IgD-negative memory B cell (primary cell): Measurements from ENCODE around the gene UBQLN1. TPM values are rescaled to one million over a fixed set of nuclear protein-coding genes. Genes with fewer than 3 reads are reported as not detected.
A peak's percentile ranks its signal among the peaks of the same experiment; 100 is the strongest.

Source experiments
- H3K27ac Mint-ChIP-seq, 3 donors: one replicate each; pipeline ENCODE4 v1.8.0; 2020 to 2022; ENCODE audit warnings: mild to moderate bottlenecking in 3 of 3, mixed read lengths in 3 of 3, moderate library complexity in 1 of 3
- H3K27me3 Mint-ChIP-seq: one replicate; pipeline ENCODE4 v1.8.0; 2021; ENCODE audit warnings: mixed read lengths
- H3K36me3 Mint-ChIP-seq: one replicate; pipeline ENCODE4 v1.8.0; 2020; ENCODE audit warnings: mild to moderate bottlenecking, mixed read lengths
- H3K4me1 Mint-ChIP-seq, 3 donors: one replicate each; pipeline ENCODE4 v1.8.0; 2020 to 2022; ENCODE audit warnings: mixed read lengths in 3 of 3, mild to moderate bottlenecking in 1 of 3
- H3K4me3 Mint-ChIP-seq, 4 donors: one replicate each; pipeline ENCODE4 v1.8.0; 2020 to 2022; ENCODE audit warnings: mild to moderate bottlenecking in 4 of 4, mixed read lengths in 4 of 4, moderate library complexity in 3 of 4
- H3K9me3 Mint-ChIP-seq, 3 donors: one replicate each; pipeline ENCODE4 v1.8.0; 2020 to 2021; ENCODE audit warnings: mixed read lengths in 3 of 3, mild to moderate bottlenecking in 1 of 3
- polyA plus RNA-seq: library from polyadenylated mRNA; unstranded; fragments of 300-500 nt; fragmentation: Illumina TruSeq; gene quantifications from one replicate; pipeline ENCODE4 v1.2.3, GENCODE V29; 2021

Gene UBQLN1
- polyA plus RNA-seq, 1 donor from 2014 or later = 76.6 TPM

DNA sequence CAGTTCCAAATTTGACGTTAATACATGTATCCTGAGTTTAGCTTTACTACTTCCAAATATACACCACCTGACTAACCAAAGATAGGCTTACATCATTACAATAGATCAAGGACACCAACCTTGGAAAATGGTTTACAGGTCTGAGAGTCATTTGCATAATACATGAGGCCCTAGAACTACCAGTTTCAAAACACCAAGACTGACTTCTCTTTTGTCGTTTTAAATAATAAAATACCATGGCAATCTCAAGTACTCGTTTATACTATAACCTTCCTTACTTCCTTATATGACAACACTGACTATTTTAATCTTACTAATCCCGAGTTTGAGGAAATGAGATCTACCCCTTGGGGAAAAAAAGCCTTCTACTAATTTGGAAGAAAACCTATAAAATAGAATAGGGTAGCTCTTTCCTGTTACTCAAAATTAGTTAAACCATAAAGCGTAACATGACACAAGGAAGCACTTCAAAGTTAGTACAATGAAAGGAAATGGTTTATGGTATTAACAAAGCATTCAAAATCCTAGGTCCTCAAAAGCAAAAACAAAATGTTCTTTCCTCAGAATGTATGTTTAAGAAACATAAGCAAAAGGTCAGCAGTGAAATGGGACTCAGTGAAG is 42.1 kb downstream of the UBQLN1 start:
- peak overlapping the region in 2 of 3 donors; percentile 10 to 23 for H3K27ac Mint-ChIP-seq
- no peaks in the 10 kb centered on the region for H3K9me3 Mint-ChIP-seq
- peaks cover 4% of the 10 kb centered on the region for H3K36me3 Mint-ChIP-seq
- H3K4me3 Mint-ChIP-seq = peak overlapping the region in 1 of 4 donors; percentile 34
- H3K27me3 Mint-ChIP-seq = no peaks in the 10 kb centered on the region
- peaks cover 14 to 21% (median 15%) of the 10 kb centered on the region in 3 donors for H3K4me1 Mint-ChIP-seq

- Mint-ChIP-seq H3K27me3 (no peaks in the 10 kb centered on the region), H3K27ac (peak overlapping the region in 2 of 3 donors; percentile 23 to 46), H3K4me3 (no peak overlapping the region), H3K36me3 (peaks cover 4% of the 10 kb centered on the region), H3K4me1 (peaks cover 12 to 16% (median 15%) of the 10 kb centered on the region in 3 donors), H3K9me3 (no peaks in the 10 kb centered on the region)
Measured at GRCh38 chr9:83662933-83663332, 44.8 kb downstream of the UBQLN1 start.

DNA sequence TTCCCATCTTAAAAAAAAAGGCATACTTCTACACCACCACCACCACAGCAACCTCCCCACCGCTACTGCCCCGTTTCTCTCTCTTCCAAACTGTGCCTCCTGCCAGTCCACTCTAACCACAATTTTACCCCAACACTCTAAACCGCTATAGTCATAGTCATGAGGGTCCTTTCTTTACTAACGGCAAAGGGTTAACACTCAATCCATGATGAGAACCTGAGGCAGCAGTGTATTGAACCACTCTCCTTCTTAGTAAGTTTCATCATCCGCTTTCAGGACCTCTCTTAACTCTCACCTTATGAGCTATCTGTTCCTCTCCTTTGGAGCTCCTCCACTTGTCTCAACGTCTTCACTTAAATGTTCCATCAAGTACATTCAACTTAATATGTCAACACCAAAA is 50.8 kb downstream of the UBQLN1 start:
- H3K4me1 Mint-ChIP-seq = peaks cover 0 to 2% (median 0%) of the 10 kb centered on the region in 3 donors
- no peak overlapping the region for H3K4me3 Mint-ChIP-seq
- no peaks in the 10 kb centered on the region for H3K27me3 Mint-ChIP-seq
- peaks cover 11% of the 10 kb centered on the region for H3K36me3 Mint-ChIP-seq
- peaks cover 0 to 5% (median 0%) of the 10 kb centered on the region in 3 donors for H3K9me3 Mint-ChIP-seq
- no peak overlapping the region for H3K27ac Mint-ChIP-seq

- Mint-ChIP-seq H3K4me3 (no peak overlapping the region), H3K9me3 (peaks cover 0 to 7% (median 0%) of the 10 kb centered on the region in 3 donors), H3K4me1 (peaks cover 0 to 2% (median 0%) of the 10 kb centered on the region in 3 donors), H3K36me3 (peaks cover 19% of the 10 kb centered on the region), H3K27me3 (no peaks in the 10 kb centered on the region), H3K27ac (peak overlapping the region in 1 of 3 donors; percentile 46)
Measured at GRCh38 chr9:83656032-83656680, 51.6 kb downstream of the UBQLN1 start.

DNA sequence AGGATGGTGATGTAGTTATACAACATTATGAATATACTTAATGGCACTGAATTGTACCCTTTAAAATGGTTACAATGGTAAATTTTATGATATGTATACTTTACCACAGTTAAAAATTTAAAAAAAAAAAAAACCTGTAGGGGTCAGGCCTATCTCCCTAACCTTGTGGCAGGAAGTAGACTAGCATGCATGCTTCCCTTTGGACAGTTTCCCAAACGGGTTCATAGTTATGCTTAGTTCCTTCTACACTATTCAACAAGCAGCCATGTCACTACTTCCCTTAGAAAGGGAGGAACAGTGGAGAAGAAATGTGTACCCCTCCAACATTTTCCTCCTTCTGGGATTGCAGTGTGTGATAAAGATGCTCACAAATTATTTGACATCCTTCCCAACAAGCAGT is 52.3 kb downstream of the UBQLN1 start:
- Mint-ChIP-seq H3K27ac (no peak overlapping the region), H3K36me3 (peaks cover 19% of the 10 kb centered on the region)

GRCh38 chr9:83652433-83652832 is 55.3 kb downstream of the UBQLN1 start:
- H3K4me1 Mint-ChIP-seq = peaks cover 4 to 11% (median 6%) of the 10 kb centered on the region in 3 donors
- H3K9me3 Mint-ChIP-seq = peaks cover 0 to 7% (median 0%) of the 10 kb centered on the region in 3 donors
- peaks cover 19% of the 10 kb centered on the region for H3K36me3 Mint-ChIP-seq
- H3K27ac Mint-ChIP-seq = no peak overlapping the region
- no peak overlapping the region for H3K4me3 Mint-ChIP-seq
- no peaks in the 10 kb centered on the region for H3K27me3 Mint-ChIP-seq

More for the DNA sequence above, 52.3 kb downstream of the UBQLN1 start:
- Mint-ChIP-seq H3K9me3 (peaks cover 0 to 7% (median 0%) of the 10 kb centered on the region in 3 donors), H3K4me3 (no peak overlapping the region), H3K4me1 (peaks cover 0 to 2% (median under 1%) of the 10 kb centered on the region in 3 donors), H3K27me3 (no peaks in the 10 kb centered on the region)

- H3K4me1 Mint-ChIP-seq = peaks cover 4 to 11% (median 6%) of the 10 kb centered on the region in 3 donors
- no peak overlapping the region for H3K4me3 Mint-ChIP-seq
- peaks cover 19% of the 10 kb centered on the region for H3K36me3 Mint-ChIP-seq
- peaks cover 0 to 7% (median 0%) of the 10 kb centered on the region in 3 donors for H3K9me3 Mint-ChIP-seq
- H3K27me3 Mint-ChIP-seq = no peaks in the 10 kb centered on the region
- no peak overlapping the region for H3K27ac Mint-ChIP-seq
Measured at GRCh38 chr9:83651558-83651957, 56.2 kb downstream of the UBQLN1 start.

- Mint-ChIP-seq H3K4me3 (no peak overlapping the region), H3K27ac (peak overlapping the region in 2 of 3 donors; percentile 35 to 78), H3K4me1 (peaks cover 4 to 9% (median 6%) of the 10 kb centered on the region in 3 donors), H3K27me3 (no peaks in the 10 kb centered on the region), H3K9me3 (peaks cover 0 to 7% (median 0%) of the 10 kb centered on the region in 3 donors), H3K36me3 (peaks cover 15% of the 10 kb centered on the region)
Measured at GRCh38 chr9:83649515-83649914, 58.2 kb downstream of the UBQLN1 start.

DNA sequence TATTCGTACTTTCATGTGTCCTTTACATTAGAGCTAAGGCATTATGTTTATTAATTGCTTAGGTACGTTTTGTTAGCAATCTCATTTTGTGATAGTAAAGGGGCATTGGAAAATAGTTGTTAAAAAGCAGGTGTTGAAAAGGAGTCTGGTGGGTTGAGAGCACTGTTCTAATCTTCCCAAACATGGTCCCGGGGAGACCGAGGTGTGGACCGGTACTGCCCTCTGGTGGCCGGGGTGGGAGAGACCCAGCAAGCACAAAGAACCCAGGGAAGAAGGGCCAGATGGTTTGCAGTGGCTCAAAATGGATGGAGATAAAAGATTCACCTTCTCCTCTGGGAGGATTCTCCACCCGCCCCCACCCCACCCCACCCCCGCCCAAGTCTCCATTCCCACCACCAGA is 58.7 kb downstream of the UBQLN1 start:
- H3K4me3 Mint-ChIP-seq = peak overlapping the region in 1 of 4 donors; percentile 73
- H3K9me3 Mint-ChIP-seq = peaks cover 0 to 7% (median 0%) of the 10 kb centered on the region in 3 donors
- peak overlapping the region in 1 of 3 donors; percentile 35 for H3K27ac Mint-ChIP-seq
- peaks cover 4 to 9% (median 6%) of the 10 kb centered on the region in 3 donors for H3K4me1 Mint-ChIP-seq
- H3K36me3 Mint-ChIP-seq = peaks cover 14% of the 10 kb centered on the region
- H3K27me3 Mint-ChIP-seq = no peaks in the 10 kb centered on the region

GRCh38 chr9:83646500-83647239 is 61.1 kb downstream of the UBQLN1 start:
- Mint-ChIP-seq H3K4me3 (no peak overlapping the region), H3K36me3 (peaks cover 5% of the 10 kb centered on the region), H3K9me3 (peaks cover 0 to under 1% (median 0%) of the 10 kb centered on the region in 3 donors), H3K27ac (no peak overlapping the region), H3K4me1 (peaks cover 4 to 9% (median 6%) of the 10 kb centered on the region in 3 donors), H3K27me3 (no peaks in the 10 kb centered on the region)

DNA sequence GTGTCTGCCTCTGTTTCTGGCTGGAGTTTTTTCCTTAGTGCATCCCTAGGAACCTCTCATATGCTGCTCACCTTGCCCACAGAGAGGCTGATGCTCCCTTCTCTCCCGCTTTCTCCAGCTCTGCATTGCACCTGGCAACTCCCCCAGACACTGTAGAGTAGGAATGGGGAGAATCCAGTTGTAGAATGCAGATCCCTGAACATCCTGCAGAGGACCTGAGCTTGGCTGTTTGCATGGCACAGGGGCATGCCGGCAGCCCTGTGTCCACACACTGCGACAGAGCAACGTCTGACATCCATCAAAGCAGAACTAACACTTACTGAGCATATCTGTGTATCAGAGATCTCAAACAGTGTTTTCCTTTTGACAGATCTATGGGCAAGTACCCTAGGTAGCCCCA is 65.0 kb downstream of the UBQLN1 start:
- Mint-ChIP-seq H3K27me3 (no peaks in the 10 kb centered on the region), H3K36me3 (peaks cover 2% of the 10 kb centered on the region), H3K9me3 (no peaks in the 10 kb centered on the region), H3K4me3 (no peak overlapping the region), H3K27ac (no peak overlapping the region), H3K4me1 (peaks cover 0 to 3% (median 2%) of the 10 kb centered on the region in 3 donors)

DNA sequence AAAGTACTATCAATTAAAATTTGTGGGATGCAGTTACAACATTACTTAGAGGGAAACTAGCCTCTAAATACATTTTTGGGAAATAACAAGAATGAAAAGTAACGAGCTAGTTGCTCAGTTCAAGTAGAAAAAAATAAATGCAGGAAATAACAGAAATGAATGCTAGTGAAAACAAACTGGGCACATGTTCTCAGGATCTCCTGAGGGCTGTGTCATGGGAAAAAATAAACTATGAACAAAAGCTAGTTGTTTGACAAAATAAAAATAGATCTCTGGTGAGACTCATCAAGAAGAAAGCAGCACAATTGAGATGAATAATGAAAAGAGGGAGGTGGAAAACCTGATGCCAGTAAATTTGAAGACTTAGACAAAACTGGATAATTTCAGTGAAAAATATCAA is 68.5 kb downstream of the UBQLN1 start:
- H3K4me1 Mint-ChIP-seq = no peaks in the 10 kb centered on the region
- peaks cover 4% of the 10 kb centered on the region for H3K36me3 Mint-ChIP-seq
- no peaks in the 10 kb centered on the region for H3K27me3 Mint-ChIP-seq
- no peak overlapping the region for H3K27ac Mint-ChIP-seq
- no peak overlapping the region for H3K4me3 Mint-ChIP-seq
- H3K9me3 Mint-ChIP-seq = no peaks in the 10 kb centered on the region

GRCh38 chr9:83637389-83637788 is 70.4 kb downstream of the UBQLN1 start:
- Mint-ChIP-seq H3K36me3 (peaks cover 4% of the 10 kb centered on the region), H3K4me1 (no peaks in the 10 kb centered on the region), H3K4me3 (no peak overlapping the region), H3K27ac (peak overlapping the region in 1 of 3 donors; percentile 14), H3K27me3 (no peaks in the 10 kb centered on the region), H3K9me3 (no peaks in the 10 kb centered on the region)

- Mint-ChIP-seq H3K27me3 (no peaks in the 10 kb centered on the region), H3K4me1 (no peaks in the 10 kb centered on the region), H3K36me3 (peaks cover 4% of the 10 kb centered on the region), H3K27ac (no peak overlapping the region), H3K9me3 (no peaks in the 10 kb centered on the region), H3K4me3 (no peak overlapping the region)
Measured at GRCh38 chr9:83636813-83637212, 70.9 kb downstream of the UBQLN1 start.

- Mint-ChIP-seq H3K27me3 (no peaks in the 10 kb centered on the region), H3K4me3 (no peak overlapping the region), H3K27ac (no peak overlapping the region), H3K9me3 (no peaks in the 10 kb centered on the region), H3K36me3 (peaks cover 4% of the 10 kb centered on the region), H3K4me1 (peaks cover 0 to 1% (median 0%) of the 10 kb centered on the region in 3 donors)
Measured at GRCh38 chr9:83633676-83634075, 74.1 kb downstream of the UBQLN1 start.
